Activated naive CD8-positive, alpha-beta T cell treated with anti-CD3 and anti-CD28 coated beads, Interleukin-2, amount 50 U/mL, for 24 hours (primary cell): ENCODE measurements around the gene SCNM1.

Experiments used
- ATAC-seq: fragments of 150-1000 bp; cut with Tn5 transposase; one replicate; pipeline ENCODE4 v1.10.0; 2021
- DNase-seq: peaks from one replicate; pipeline ENCODE4 v3.0.0; 2021
- H3K27ac Mint-ChIP-seq: one replicate; pipeline ENCODE4 v1.8.0; 2021; ENCODE audit warnings: mild to moderate bottlenecking, mixed read lengths
- H3K27me3 Mint-ChIP-seq: one replicate; pipeline ENCODE4 v1.8.0; 2021; ENCODE audit warnings: mixed read lengths
- H3K36me3 Mint-ChIP-seq: one replicate; pipeline ENCODE4 v1.8.0; 2021; ENCODE audit warnings: low read depth, mixed read lengths
- H3K4me1 Mint-ChIP-seq: one replicate; pipeline ENCODE4 v1.8.0; 2021; ENCODE audit warnings: mixed read lengths
- H3K4me3 Mint-ChIP-seq: one replicate; pipeline ENCODE4 v1.8.0; 2021; ENCODE audit warnings: mild to moderate bottlenecking, moderate library complexity, mixed read lengths
- H3K9me3 Mint-ChIP-seq: one replicate; pipeline ENCODE4 v1.8.0; 2021; ENCODE audit warnings: mixed read lengths

The SCNM1 gene, protein sequence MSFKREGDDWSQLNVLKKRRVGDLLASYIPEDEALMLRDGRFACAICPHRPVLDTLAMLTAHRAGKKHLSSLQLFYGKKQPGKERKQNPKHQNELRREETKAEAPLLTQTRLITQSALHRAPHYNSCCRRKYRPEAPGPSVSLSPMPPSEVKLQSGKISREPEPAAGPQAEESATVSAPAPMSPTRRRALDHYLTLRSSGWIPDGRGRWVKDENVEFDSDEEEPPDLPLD

DNA sequence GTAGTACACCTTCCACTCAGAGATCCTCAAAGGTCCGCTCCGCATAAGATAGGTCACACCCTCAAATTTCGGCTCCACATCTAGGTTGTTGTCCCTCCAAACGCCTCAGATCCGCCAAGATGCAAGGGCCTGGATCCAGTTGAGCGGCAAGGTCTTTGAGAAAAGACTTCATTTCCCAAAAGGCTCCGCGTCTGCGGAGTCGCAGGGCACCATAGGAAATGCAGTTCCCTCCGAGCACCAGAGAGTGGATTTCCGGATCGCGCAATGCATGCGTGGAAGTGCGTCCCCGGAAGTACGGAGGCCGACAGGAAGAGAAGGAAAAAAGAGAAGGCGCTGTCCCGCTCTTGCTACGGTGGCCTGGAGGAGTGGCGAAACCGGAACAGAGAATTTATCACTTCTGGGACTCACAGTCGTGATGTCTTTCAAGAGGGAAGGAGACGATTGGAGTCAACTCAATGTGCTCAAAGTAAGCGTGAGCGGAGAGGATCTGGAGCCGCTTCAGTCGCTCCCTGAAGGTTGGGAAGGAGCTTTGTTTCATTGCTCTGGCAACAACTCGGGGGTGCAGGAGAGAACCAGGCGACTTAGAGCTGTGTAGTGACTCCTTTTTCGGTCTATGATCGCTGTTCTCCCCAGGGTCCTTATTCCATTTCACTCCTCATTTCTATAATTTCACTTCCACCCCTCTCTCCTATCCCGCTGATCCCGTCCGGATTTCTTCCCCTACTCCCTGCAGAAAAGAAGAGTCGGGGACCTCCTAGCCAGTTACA is at the start of gene SCNM1, which contains the start of gene LYSMD1:
TSS of gene SCNM1 (plus strand) at position 407 of the 767 bp plus-strand sequence. CDS start at position 416, 9 bp downstream.
TSS of gene LYSMD1 (minus strand) at position 165 of the 767 bp plus-strand sequence. CDS start 644 bp downstream, outside the sequence.
- Mint-ChIP-seq H3K4me3 (peak within 1 kb of the TSS; percentile 100), H3K27ac (peak within 1 kb of the TSS; percentile 100), H3K36me3 (peaks cover 54% of the 10 kb centered on the region), H3K9me3 (peaks cover 4% of the 10 kb centered on the region), H3K4me1 (peaks cover 55% of the 10 kb centered on the region), H3K27me3 (peaks cover 3% of the 10 kb centered on the region)
- peak; percentile 93 for DNase-seq
- ATAC-seq: peak; percentile 92

DNA sequence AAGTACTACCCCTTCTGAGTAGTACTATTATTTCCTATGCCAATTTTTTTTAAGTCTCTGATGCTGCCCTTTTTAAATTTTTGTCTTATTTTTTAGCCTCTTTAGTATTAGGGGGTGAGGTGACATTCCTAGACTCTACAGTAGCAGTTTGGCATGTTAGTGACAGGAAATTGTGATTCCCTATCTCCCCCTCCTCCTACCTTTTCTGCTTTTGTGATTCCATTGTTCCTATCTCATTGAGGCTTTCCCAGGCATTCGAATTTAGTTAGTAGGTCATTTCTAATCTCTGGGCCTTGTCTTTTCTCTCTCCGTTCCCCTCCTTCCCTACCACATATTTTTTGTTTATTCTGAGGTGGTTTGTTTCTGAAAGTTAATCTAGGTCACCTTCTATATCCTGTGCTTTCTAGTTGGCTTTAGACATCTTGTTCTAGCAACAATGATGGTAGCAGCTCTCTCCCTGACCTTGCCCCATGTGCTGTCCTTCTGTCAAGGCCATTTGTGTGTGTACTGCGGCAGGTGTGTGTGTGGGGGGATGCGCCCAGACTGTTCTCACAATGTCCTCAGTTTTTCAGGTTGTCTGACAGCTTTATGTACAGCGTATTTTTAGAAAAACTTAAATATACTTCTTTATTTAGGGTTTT is 41.1 kb upstream of the SCNM1 start:
- Mint-ChIP-seq H3K27ac (no peak overlapping the region), H3K9me3 (no peaks in the 10 kb centered on the region), H3K27me3 (no peaks in the 10 kb centered on the region), H3K36me3 (peaks cover 3% of the 10 kb centered on the region), H3K4me1 (no peaks in the 10 kb centered on the region), H3K4me3 (no peak overlapping the region)
- ATAC-seq (no peak), DNase-seq (no peak)

DNA sequence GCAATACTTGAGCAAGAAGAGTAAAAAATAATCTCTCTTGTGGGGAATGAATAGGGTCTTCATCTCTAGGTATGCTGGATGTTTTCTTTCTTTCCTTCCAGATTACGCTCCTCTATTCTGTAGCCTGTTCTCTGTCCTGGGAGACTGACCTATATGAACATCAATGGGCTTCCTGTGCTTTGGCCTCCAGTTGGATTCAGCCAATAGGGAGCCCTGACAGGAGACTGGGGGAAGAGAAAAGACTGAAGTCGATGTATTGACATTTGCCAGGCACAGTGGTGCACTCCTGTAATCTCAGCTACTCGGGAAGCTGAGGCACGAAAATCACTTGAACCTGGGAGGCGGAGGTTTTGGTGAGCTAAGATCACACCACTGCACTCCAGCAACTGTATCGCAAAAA is 37.1 kb upstream of the SCNM1 start:
- no peak for ATAC-seq
- H3K4me1 Mint-ChIP-seq: peaks cover 12% of the 10 kb centered on the region
- H3K27ac Mint-ChIP-seq: no peak overlapping the region
- no peak for DNase-seq
- H3K27me3 Mint-ChIP-seq: no peaks in the 10 kb centered on the region
- no peaks in the 10 kb centered on the region for H3K9me3 Mint-ChIP-seq
- no peak overlapping the region for H3K4me3 Mint-ChIP-seq
- peaks cover 3% of the 10 kb centered on the region for H3K36me3 Mint-ChIP-seq

DNA sequence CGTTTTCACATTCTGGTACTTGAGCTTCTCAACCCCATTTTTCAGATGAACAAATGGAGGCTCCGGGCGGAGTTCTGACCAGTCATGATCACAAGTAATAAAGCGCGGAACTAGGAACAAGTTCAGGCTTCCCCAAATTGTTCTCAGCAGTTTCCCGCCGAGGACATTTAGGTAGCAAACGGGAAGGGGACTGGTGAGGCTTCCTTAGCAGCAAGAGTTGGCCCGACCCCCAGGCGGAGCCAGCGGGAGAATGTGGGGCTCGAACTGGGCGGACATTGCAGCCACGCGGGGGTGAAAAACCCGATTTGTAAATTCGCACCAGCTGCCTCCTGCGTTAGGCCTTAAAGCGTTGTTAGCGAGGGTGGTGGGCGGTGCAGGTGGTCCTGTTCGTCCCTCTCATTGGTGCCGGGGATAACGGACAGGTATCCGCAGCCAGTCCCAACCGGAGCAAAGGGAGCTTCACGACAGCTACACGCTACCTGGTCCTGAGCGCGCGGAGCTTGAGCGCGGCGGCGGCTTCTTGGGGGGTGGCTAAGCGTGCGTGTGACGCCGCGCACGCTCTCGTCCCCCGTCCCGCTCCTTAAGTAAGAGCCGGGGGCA is 34.9 kb upstream of the SCNM1 start:
- Mint-ChIP-seq H3K27ac (peak overlapping the region; percentile 81), H3K36me3 (no peaks in the 10 kb centered on the region), H3K4me1 (peaks cover 12% of the 10 kb centered on the region), H3K27me3 (no peaks in the 10 kb centered on the region), H3K9me3 (no peaks in the 10 kb centered on the region), H3K4me3 (peak overlapping the region; percentile 77)
- ATAC-seq: peak; percentile 99
- peak; percentile 83 for DNase-seq

DNA sequence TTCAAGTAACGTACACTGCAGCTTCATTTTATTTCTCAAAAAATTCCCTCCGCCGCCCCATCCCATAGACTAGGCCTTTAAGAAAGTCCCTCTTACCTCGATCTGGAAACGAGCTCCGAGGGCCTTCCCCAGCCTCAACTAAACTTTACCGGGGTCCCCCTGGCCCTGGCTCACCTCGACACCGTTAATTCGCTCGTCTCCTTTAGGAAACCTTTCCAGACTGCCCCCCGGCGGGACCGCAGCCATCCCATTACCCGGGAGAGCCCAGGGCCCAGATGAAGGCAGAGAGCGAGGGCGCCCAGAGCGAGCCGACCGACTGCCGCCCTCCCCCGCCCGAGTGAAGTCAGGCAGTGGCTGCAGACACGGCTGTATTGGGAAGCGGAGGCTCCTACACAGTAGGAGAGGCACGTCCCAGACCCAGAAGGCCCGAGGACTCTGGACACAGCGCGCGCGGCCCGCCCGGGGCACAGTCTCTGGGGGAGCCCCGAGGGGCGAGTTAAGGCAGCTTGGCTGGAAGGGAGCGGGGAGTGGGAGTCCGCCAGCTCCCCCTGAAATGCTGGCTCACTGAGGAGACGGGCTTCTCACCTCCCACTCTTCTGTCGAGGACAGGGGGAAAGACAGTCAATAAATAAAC is 34.1 kb upstream of the SCNM1 start:
- H3K4me3 Mint-ChIP-seq: peak overlapping the region; percentile 77
- peak overlapping the region; percentile 81 for H3K27ac Mint-ChIP-seq
- peaks cover 12% of the 10 kb centered on the region for H3K4me1 Mint-ChIP-seq
- H3K9me3 Mint-ChIP-seq: no peaks in the 10 kb centered on the region
- DNase-seq (no peak), ATAC-seq (no peak)
- H3K27me3 Mint-ChIP-seq: no peaks in the 10 kb centered on the region
- H3K36me3 Mint-ChIP-seq: no peaks in the 10 kb centered on the region

DNA sequence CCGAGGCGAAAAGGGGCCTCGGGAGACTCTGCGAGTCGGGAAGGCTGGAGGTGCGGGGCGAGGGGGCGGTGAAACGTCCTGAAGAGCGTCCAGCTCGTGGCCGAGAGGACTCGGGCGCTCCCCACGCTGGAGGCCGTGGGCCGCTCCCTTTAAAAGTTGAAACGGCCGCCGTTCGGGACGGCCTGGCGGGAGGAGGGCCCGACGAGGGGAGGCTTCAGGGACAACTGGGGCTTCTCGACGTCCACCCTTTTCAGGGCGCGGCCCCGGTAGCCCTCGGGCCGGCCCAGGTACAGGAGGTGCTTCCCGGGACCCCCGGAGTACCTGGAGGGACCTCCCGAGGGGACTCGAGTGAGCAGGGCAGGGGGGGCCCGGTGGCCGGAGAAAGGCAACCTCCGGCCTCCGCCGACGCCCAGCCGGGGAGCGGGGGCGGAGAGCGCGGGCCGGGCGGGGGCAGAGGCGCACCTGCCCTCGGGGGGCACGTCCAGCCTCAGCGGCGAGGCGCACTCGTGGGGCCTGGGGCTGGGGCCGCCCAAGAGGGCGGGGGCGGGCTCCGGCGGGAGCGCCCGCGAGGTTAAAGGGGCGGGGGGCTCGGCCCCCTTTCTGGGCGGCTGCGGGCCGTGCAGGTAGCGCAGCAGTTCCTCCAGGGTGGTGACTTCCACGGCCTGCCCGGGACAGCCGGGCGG is 33.5 kb upstream of the SCNM1 start:
- Mint-ChIP-seq H3K4me3 (no peak overlapping the region), H3K27ac (no peak overlapping the region), H3K27me3 (no peaks in the 10 kb centered on the region), H3K4me1 (peaks cover 12% of the 10 kb centered on the region), H3K36me3 (no peaks in the 10 kb centered on the region), H3K9me3 (no peaks in the 10 kb centered on the region)
- DNase-seq (no peak), ATAC-seq (no peak)

DNA sequence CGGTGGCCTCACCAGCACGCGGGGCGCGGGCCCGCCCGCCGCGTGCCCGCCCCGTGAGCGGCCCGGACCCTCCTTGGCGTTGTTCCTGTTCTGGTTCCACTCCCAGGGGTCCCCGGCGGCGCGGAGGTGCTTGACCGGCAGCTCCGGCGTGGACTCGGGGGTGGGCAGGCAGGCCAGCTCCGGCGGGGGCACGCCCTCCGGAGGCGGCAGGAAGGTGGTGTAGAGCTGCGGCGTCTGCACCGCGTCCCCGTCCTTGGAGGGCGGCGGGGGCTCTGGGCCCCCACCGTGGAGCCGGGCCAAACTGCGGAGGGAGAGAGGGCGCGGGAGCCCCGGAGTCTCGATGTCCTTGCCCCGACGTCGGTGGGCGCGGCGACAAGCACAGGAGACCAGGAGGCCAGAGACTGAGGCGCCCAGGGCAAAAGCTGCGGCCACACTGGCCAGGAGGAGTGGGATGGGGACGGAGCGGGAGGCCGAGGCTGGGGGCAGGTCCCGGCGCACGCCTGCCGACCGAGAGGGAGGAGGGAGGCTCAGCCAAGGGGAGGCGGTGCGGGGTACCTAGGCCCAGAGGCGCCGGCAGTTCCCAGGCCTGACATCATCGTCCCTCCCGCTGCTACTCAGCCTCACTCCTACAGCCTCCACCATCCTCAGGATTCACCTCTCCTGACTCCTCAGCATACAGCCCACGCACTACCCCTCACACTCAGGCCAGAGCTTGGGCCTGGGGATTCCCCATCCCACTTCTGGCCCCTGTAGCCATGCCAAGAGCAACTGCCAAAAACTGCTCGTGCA is 32.7 kb upstream of the SCNM1 start:
- Mint-ChIP-seq H3K36me3 (no peaks in the 10 kb centered on the region), H3K4me3 (no peak overlapping the region)
- ATAC-seq: no peak

DNA sequence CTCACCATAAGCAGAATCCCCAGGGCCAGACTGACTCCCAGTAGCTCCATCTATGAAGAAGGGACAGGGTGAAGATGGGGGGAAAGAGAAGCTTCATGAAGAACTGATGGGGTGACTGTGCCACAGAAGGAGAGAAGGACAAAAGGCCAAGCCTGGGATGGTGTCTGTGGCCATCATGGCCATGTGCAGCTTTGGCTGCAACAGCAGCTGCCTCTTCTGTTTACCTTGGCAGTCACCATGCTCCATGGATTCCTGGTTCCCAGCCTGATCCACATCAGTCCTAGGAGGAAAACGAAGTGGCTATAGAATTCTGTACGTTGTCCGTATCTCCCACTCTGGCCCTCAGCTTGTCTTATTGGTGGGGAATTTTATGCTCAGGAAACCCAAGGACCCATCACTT is 31.5 kb upstream of the SCNM1 start:
- Mint-ChIP-seq H3K4me1 (peaks cover 12% of the 10 kb centered on the region), H3K4me3 (no peak overlapping the region), H3K27ac (no peak overlapping the region), H3K36me3 (no peaks in the 10 kb centered on the region), H3K27me3 (no peaks in the 10 kb centered on the region), H3K9me3 (no peaks in the 10 kb centered on the region)
- DNase-seq (no peak), ATAC-seq (no peak)

More for the DNA sequence above, 32.7 kb upstream of the SCNM1 start:
- Mint-ChIP-seq H3K9me3 (no peaks in the 10 kb centered on the region), H3K4me1 (peaks cover 12% of the 10 kb centered on the region), H3K27ac (no peak overlapping the region), H3K27me3 (no peaks in the 10 kb centered on the region)
- no peak for DNase-seq

DNA sequence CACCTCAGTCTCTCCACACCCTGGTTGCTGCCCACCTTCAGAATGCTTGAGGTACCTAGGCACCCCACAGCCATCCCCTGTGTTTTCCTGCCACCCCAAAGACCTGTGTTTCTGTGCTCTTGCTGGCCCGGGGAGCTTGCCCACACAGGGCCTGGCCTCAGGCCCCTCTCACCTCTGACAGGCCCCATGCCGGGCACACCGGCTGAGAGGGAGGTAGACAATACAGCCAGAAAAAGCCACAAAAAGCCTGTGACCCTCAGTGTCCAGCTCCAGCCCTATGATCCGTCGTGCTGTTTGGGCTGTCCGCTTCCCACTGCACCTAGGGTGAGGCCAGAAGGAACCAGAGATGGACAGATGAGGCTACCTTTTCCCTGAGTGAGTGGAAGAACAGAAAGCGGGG is 31.0 kb upstream of the SCNM1 start:
- Mint-ChIP-seq H3K27me3 (no peaks in the 10 kb centered on the region), H3K36me3 (no peaks in the 10 kb centered on the region)
- ATAC-seq: no peak

DNA sequence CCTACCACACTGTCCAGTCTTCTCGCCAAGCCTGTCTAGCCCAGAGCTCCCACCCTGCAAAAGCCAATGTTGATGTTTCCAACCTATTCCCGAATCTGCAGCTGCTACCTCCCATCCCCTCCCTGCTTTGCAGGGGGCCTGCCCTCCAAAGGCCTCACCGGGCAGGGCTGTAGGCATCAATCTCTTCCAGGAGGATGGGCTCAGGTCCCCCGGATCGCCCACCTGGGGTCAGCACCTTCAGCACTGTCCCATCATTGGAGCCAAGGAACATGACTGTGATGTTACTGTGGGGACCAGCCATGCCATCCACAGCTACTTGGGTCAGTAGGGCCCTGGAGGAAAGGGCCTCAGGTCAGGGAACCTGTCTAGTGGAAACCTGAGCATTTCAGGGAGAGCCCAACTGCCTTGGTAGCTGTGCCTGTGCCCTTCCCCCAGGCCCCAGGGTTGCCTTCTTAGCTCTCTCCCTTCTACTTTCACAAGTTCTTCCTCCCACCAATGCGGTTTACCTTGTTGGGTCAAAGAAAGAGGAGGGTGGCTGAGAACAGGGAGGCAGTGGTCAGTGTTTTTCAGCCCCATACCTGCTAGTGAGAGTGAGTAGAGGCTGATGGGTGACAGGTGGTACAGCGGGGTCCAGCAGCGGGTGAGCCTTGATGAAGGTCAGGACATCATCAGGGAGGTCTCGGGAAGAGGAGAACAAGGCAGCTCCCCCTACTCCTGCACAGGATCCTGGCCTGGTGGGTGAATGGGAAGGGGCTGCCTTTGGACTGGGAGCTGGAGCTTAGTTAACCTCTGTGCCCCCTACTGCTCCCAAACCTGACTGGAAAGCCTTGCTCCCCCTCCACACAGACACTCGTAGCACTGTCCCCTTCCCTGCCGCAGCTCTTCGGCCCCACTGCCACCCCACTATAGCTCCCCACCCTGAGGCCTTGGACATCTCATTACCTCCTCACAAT is 30.2 kb upstream of the SCNM1 start:
- DNase-seq (no peak), ATAC-seq (no peak)
- no peaks in the 10 kb centered on the region for H3K9me3 Mint-ChIP-seq
- no peak overlapping the region for H3K27ac Mint-ChIP-seq
- no peaks in the 10 kb centered on the region for H3K27me3 Mint-ChIP-seq
- H3K36me3 Mint-ChIP-seq: no peaks in the 10 kb centered on the region
- H3K4me3 Mint-ChIP-seq: no peak overlapping the region
- H3K4me1 Mint-ChIP-seq: peaks cover 10% of the 10 kb centered on the region

More for the DNA sequence above, 31.0 kb upstream of the SCNM1 start:
- DNase-seq: no peak
- H3K4me1 Mint-ChIP-seq: peaks cover 12% of the 10 kb centered on the region
- no peak overlapping the region for H3K4me3 Mint-ChIP-seq
- H3K9me3 Mint-ChIP-seq: no peaks in the 10 kb centered on the region
- H3K27ac Mint-ChIP-seq: no peak overlapping the region

DNA sequence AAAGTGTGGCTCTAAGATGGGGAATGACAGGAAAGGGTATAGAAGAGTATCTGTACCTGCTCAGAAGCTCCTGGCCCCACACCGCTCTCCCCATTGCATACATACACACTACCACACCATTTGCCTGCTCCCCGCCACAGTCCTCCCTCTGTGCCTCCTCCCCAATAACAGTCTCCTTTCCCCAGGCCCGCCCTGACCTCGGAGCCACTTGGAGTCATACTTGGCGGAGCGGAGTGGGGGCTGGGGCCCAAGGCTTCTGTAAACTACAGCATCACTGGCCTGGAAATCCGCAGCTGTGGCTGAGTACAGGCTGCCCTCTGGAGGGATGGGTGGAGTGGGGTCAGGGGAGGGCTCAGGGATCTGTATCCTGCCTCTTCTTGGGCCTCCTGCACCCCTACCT is 28.2 kb upstream of the SCNM1 start:
- no peak overlapping the region for H3K27ac Mint-ChIP-seq
- H3K36me3 Mint-ChIP-seq: no peaks in the 10 kb centered on the region
- DNase-seq: no peak
- no peak for ATAC-seq
- no peaks in the 10 kb centered on the region for H3K4me1 Mint-ChIP-seq
- no peaks in the 10 kb centered on the region for H3K9me3 Mint-ChIP-seq
- no peak overlapping the region for H3K4me3 Mint-ChIP-seq
- no peaks in the 10 kb centered on the region for H3K27me3 Mint-ChIP-seq

DNA sequence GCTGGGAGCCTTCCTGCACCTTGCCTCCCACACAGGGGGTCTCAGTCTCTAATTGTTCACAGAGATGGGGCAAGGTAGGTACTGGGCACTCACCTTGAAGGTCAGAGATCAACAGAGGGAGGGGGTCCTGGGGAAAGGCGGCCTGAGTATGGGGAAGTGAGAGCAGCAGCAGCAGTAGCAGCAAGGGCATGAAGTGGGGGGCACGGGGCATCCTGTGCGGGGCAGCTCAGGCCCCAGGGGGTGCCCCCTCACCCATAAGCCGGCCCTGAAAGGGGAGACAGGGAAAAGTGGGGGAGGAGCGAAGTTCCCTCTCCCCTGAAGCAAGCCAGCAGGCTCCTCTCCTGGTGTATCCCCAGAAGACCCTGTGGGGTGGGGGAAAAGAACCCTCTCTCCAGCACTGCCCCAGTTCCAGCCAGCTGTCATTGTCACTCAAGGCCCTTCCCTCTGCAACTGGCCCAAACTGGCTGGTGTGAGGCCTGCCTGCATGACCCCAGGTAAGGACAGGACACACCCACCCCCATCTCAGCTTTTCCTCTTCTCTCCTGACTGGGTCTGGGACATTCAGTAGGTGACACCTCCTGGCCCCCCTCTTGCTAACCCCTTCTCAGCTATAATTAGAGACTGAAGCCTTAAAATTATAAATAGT is 23.4 kb upstream of the SCNM1 start:
- Mint-ChIP-seq H3K27ac (no peak overlapping the region), H3K4me1 (peaks cover 14% of the 10 kb centered on the region), H3K9me3 (no peaks in the 10 kb centered on the region), H3K36me3 (no peaks in the 10 kb centered on the region), H3K27me3 (peaks cover 3% of the 10 kb centered on the region), H3K4me3 (no peak overlapping the region)
- ATAC-seq: no peak
- DNase-seq: no peak
